Endodermal cell (in vitro differentiated cells): Measurements from ENCODE around the gene SZT2. TPM values are rescaled to one million over a fixed set of nuclear protein-coding genes. Genes with fewer than 3 reads are reported as not detected.

Source experiments
- DNase-seq: peaks from one replicate; pipeline ENCODE4 v3.0.0-alpha.2; 2017
- H3K27ac ChIP-seq: 2 replicates; pipeline ENCODE4 v1.5.1; 2013; ENCODE audit warnings: mild to moderate bottlenecking, low read depth, low read length, moderate library complexity
- H3K27me3 ChIP-seq: 2 replicates; pipeline ENCODE4 v1.6.1; 2013; ENCODE audit warnings: mild to moderate bottlenecking, low read length, moderate library complexity; ENCODE audit not compliant: insufficient read depth, control insufficient read depth, poor library complexity, severe bottlenecking
- H3K36me3 ChIP-seq: 2 replicates; pipeline ENCODE4 v1.7.0; 2013; ENCODE audit warnings: mild to moderate bottlenecking, low read length, moderate library complexity; ENCODE audit not compliant: control insufficient read depth, insufficient read depth
- H3K4me1 ChIP-seq: one replicate; pipeline ENCODE4 v1.7.0; 2013; ENCODE audit warnings: low read length; ENCODE audit not compliant: control insufficient read depth, insufficient read depth
- H3K4me3 ChIP-seq: 2 replicates; pipeline ENCODE4 v1.5.1; 2013; ENCODE audit warnings: mild to moderate bottlenecking, low read length, moderate library complexity
- H3K9ac ChIP-seq: 2 replicates; pipeline ENCODE4 v1.6.1; 2013; ENCODE audit warnings: mild to moderate bottlenecking, low read length, moderate library complexity; ENCODE audit not compliant: poor library complexity, severe bottlenecking; ENCODE audit errors: extremely low read depth
- H3K9me3 ChIP-seq: 2 replicates; pipeline ENCODE4 v1.6.1; 2013; ENCODE audit warnings: mild to moderate bottlenecking, low read length, moderate library complexity; ENCODE audit not compliant: control insufficient read depth
- H3K27ac Mint-ChIP-seq: 2 replicates; pipeline ENCODE4 v1.8.0; 2020; ENCODE audit warnings: mixed read lengths
- H3K27me3 Mint-ChIP-seq: 2 replicates; pipeline ENCODE4 v1.8.0; 2021; ENCODE audit warnings: mild to moderate bottlenecking, mixed read lengths; ENCODE audit not compliant: insufficient read depth
- H3K36me3 Mint-ChIP-seq: 2 replicates; pipeline ENCODE4 v1.8.0; 2020; ENCODE audit warnings: low read depth, mixed read lengths
- H3K4me1 Mint-ChIP-seq: 2 replicates; pipeline ENCODE4 v1.8.0; 2020; ENCODE audit warnings: mixed read lengths
- H3K4me3 Mint-ChIP-seq: 2 replicates; pipeline ENCODE4 v1.8.0; 2020; ENCODE audit warnings: mild to moderate bottlenecking, moderate library complexity, mixed read lengths
- H3K9me3 Mint-ChIP-seq: 2 replicates; pipeline ENCODE4 v1.8.0; 2020; ENCODE audit warnings: mild to moderate bottlenecking, mixed read lengths
- CTCF ChIP-seq: fragments of 200-600 bp; sonication (generic); conservative IDR thresholded peaks from 2 replicates; pipeline ENCODE4 v1.5.0; 2021; ENCODE audit warnings: antibody characterized with exemption, mild to moderate bottlenecking
- WGBS, 2 experiments: methylation state at CpG; one replicate each; pipeline versions ENCODE4 v1.1.5 to v1.1.7; 2013; ENCODE audit warnings: missing lambda C conversion rate in 2 of 2, mixed read lengths in 1 of 2; ENCODE audit not compliant: insufficient coverage in 1 of 2, insufficient read length in 1 of 2; 5-methylcytosine and 5-hydroxymethylcytosine counted together
- total RNA-seq, 2 donors: library from RNA; stranded (reverse); fragmentation: NEBNext Ultra II Directional in 1 of 2; extraction: Animal tissue kit (Norgen Biotek cat#: 25700) in 1 of 2; gene quantifications; 2 replicates in 1 of 2; 3 replicates in 1 of 2; pipeline ENCODE4 v1.2.1, GENCODE V29; 2021

SZT2 gene
- total RNA-seq, 2 donors from 2014 or later = 55.6 to 59.7 TPM

GRCh38 chr1:43430831-43431230 lies 41.1 kb downstream of the SZT2 start:
- TF ChIP-seq CTCF = no peak
- Mint-ChIP-seq H3K27ac (no peak overlapping the region), H3K27me3 (no peaks in the 10 kb centered on the region), H3K4me1 (no peaks in the 10 kb centered on the region), H3K36me3 (peaks cover 74% of the 10 kb centered on the region), H3K9me3 (no peaks in the 10 kb centered on the region), H3K4me3 (no peak overlapping the region)
- Histone ChIP-seq H3K36me3 (peaks cover 74% of the 10 kb centered on the region), H3K9ac (no peak overlapping the region), H3K27ac (no peak overlapping the region), H3K4me3 (no peak overlapping the region), H3K27me3 (no peaks in the 10 kb centered on the region), H3K9me3 (no peaks in the 10 kb centered on the region), H3K4me1 (no peaks in the 10 kb centered on the region)
- WGBS, 2 experiments = 88 to 97% methylated on average over 1 to 5 of the region's 5 CpGs
- DNase-seq = no peak

GRCh38 chr1:43431676-43432075 lies 42.0 kb downstream of the SZT2 start:
- H3K4me3 Mint-ChIP-seq = no peak overlapping the region

GRCh38 chr1:43432171-43432860 lies 42.6 kb downstream of the SZT2 start:
- H3K27me3 ChIP-seq = no peaks in the 10 kb centered on the region
- no peaks in the 10 kb centered on the region for H3K4me1 ChIP-seq
- 93 to 100% methylated on average over 3 to 9 of the region's 9 CpGs for WGBS, 2 experiments
- TF ChIP-seq CTCF = no peak
- H3K9me3 ChIP-seq = no peaks in the 10 kb centered on the region
- Mint-ChIP-seq H3K4me3 (no peak overlapping the region), H3K27ac (no peak overlapping the region), H3K9me3 (no peaks in the 10 kb centered on the region), H3K4me1 (no peaks in the 10 kb centered on the region), H3K36me3 (peaks cover 72% of the 10 kb centered on the region), H3K27me3 (no peaks in the 10 kb centered on the region)
- no peak for DNase-seq
- no peak overlapping the region for H3K4me3 ChIP-seq
- H3K9ac ChIP-seq = no peak overlapping the region
- peaks cover 75% of the 10 kb centered on the region for H3K36me3 ChIP-seq
- no peak overlapping the region for H3K27ac ChIP-seq

More at GRCh38 chr1:43431676-43432075, 42.0 kb downstream of the SZT2 start:
- Mint-ChIP-seq H3K27me3 (no peaks in the 10 kb centered on the region), H3K36me3 (peaks cover 75% of the 10 kb centered on the region), H3K27ac (no peak overlapping the region), H3K9me3 (no peaks in the 10 kb centered on the region), H3K4me1 (no peaks in the 10 kb centered on the region)
- Histone ChIP-seq H3K4me3 (no peak overlapping the region), H3K36me3 (peaks cover 78% of the 10 kb centered on the region), H3K4me1 (no peaks in the 10 kb centered on the region), H3K27ac (no peak overlapping the region), H3K9me3 (no peaks in the 10 kb centered on the region), H3K9ac (no peak overlapping the region), H3K27me3 (no peaks in the 10 kb centered on the region)
- no peak for TF ChIP-seq CTCF
- 94 to 98% methylated on average over 8 to 9 of the region's 9 CpGs for WGBS, 2 experiments
- DNase-seq = no peak
